H1 (cell line): ENCODE data around the gene SLC25A27.
A peak's percentile ranks its signal among the peaks of the same experiment; 100 is the strongest.

Experiments used
- ATF3 ChIP-seq: IDR thresholded peaks from 2 replicates; pipeline ENCODE4 v1.6.1; 2011; ENCODE audit warnings: low read depth, mild to moderate bottlenecking, low read length; ENCODE audit not compliant: insufficient read depth
- CBX8 ChIP-seq: fragments of 300-800, 300-1000 bp; sonication (generic); IDR thresholded peaks from 2 replicates; pipeline ENCODE4 v1.7.1; 2016; ENCODE audit warnings: low read depth, low read length, borderline replicate concordance
- CTCF ChIP-seq, 3 experiments: IDR thresholded peaks; 1 replicate in 2 of 3; 2 replicates in 1 of 3; pipeline versions ENCODE4 v1.5.1 to v1.6.1; 2011; ENCODE audit warnings: low read length in 3 of 3, mild to moderate bottlenecking in 3 of 3, inconsistent platforms in 2 of 3, low read depth in 1 of 3, moderate library complexity in 1 of 3; ENCODE audit not compliant: insufficient read depth in 1 of 3; ENCODE audit errors: control extremely low read depth in 1 of 3
- GABPA ChIP-seq: IDR thresholded peaks from 2 replicates; pipeline ENCODE4 v1.6.1; 2011; ENCODE audit warnings: mild to moderate bottlenecking, low read length, moderate library complexity, borderline replicate concordance; ENCODE audit not compliant: insufficient read depth
- JUN ChIP-seq: IDR thresholded peaks from 2 replicates; pipeline ENCODE4 v1.6.1; 2011; ENCODE audit warnings: low read depth, mild to moderate bottlenecking, improper control_type of control experiment, low read length
- NRF1 ChIP-seq: IDR thresholded peaks from 2 replicates; pipeline ENCODE4 v1.6.1; 2011; ENCODE audit warnings: mild to moderate bottlenecking, low read depth, low read length, improper control_type of control experiment
- RFX5 ChIP-seq: IDR thresholded peaks from 2 replicates; pipeline ENCODE4 v1.6.1; 2011; ENCODE audit warnings: low read depth, low read length, improper control_type of control experiment, borderline replicate concordance
- TBP ChIP-seq: IDR thresholded peaks from 2 replicates; pipeline ENCODE4 v1.6.1; 2011; ENCODE audit warnings: low read depth, low read length, improper control_type of control experiment
- YY1 ChIP-seq: IDR thresholded peaks from 2 replicates; pipeline ENCODE4 v1.6.1; 2011; ENCODE audit warnings: low read depth, mild to moderate bottlenecking, low read length
- ZNF274 ChIP-seq: IDR thresholded peaks from 2 replicates; pipeline ENCODE4 v1.7.0; 2012; ENCODE audit warnings: low read length, borderline replicate concordance; ENCODE audit errors: extremely low read depth

GRCh38 chr6:46704562-46704961 is 51.8 kb downstream of the SLC25A27 start:
- TF ChIP-seq GABPA: no peak
- no peak for TF ChIP-seq NRF1
- no peak for TF ChIP-seq JUN
- TF ChIP-seq CTCF (IDR thresholded peaks at IDR 0.05; ENCODE audit: control extremely low read depth in 1 of 3, insufficient read depth in 1 of 3, low read depth in 1 of 3, low read length in 3 of 3): peak in 1 of 3 experiments; percentile 5; a peak in 1 of 4 replicates
- TF ChIP-seq YY1: 0 out of 2 replicates have a peak, but pooled peaks have one; percentile 20
- no peak for TF ChIP-seq TBP
- TF ChIP-seq ATF3: no peak
- TF ChIP-seq ZNF274: no peak
- TF ChIP-seq CBX8: no peak
- TF ChIP-seq RFX5: no peak
